ENCODE measurements around the gene ZCRB1.

Gene ZCRB1

DNA sequence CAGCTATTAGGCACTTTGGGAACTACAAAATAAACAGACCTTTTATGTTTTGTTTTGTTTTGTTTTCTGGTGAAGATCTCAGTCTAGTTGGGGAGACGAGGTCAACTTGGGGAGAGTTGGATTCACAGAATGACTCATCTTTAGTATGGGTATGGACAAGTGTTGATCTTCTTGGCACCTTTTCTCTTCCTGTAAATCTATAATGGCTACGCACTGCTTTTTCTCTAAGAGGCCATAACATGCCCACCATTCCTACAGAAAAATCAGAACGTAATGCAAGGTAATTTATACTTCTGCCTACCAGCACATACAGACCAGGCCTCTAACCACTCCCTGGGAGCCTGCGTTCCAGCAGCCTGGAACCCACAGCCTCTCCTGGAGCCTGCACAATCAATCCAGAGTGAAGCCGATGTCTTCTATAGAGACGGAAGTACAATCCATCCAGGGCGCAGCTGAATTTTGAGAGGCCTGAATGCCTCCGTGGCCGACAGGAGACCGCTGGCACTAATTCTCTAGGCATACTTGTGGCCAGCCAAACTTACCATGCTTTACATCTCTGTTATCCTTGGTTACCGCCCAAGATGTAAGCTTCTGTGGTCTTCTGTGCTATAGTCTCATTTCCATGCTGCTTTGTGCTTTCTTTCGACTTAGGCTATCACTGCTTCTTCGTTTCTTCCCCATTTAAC lies 790 bp upstream of the ZCRB1 start:
- no peak for FAIRE-seq

DNA sequence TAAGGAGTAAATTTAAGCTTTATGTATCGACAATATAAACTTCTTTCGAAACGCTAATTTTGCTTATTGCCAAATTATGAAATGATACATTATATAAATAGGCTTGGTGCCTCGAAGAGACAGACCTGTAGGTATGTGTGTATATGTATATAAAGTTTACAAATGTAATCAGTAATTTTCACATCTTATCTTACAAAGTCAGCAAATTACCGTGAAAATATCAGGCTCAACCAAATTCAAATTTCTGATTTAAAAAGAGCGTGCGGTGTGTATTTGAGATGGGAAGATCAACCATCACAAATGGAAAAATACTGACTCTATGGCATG lies 605 bp downstream of the ZCRB1 start:
- no peak for FAIRE-seq

DNA sequence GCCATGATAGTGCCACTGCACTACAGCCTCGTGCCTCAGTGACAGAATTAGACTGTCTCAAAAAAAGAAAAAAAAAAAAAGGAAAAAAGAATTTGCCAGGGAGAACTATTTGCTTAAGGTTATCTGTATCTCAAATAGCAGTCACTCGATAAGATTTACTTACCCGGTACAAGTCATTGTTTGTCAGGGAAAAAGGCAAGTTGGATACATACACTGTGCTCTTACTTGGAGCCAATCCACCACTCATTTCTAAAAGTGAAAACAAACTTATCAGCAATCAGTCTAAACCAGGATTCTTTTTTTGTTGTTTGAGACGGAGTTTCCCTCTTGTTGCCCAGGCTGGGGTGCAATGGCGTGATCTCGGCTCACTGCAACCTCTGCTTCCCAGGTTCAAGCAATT lies 2.0 kb downstream of the ZCRB1 start:
- no peak for FAIRE-seq

DNA sequence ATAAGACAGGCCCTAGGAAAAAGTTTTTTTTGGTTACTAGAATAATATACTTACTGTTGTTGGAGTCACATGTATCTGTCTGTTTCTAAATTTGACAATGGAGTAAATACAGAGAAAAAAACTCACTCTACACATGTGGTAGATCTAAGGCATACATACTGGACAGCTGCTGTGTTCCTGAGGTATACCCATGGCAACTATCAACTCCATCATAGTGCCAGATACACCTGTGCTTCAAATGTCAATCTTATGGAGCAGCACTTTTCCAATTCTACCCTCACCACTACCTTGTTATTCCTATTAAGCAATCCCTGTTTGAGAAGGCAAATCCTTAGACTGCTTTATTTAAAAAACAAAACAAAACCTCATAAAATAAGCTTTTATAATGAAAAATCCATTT lies 3.3 kb downstream of the ZCRB1 start:
- no peak for FAIRE-seq

DNA sequence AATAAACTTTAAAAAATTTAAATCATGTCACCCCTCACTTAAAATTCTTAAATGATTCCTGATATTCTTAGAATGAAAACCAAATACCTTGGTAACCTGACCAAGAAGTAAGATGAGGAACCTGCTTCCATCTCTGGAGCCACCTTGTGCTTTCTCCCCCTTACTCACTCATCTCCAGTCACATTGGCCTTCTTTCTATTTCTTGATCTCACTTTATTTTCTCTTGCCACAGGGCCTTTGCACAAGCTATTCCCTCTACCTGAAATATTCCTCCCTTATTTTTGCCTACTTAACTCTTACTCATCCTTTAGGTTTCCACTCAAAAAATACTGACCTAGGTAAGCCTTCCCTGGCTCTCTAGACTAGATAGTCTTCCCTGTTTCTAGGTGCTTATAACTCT lies 5.1 kb downstream of the ZCRB1 start:
- no peak for FAIRE-seq

DNA sequence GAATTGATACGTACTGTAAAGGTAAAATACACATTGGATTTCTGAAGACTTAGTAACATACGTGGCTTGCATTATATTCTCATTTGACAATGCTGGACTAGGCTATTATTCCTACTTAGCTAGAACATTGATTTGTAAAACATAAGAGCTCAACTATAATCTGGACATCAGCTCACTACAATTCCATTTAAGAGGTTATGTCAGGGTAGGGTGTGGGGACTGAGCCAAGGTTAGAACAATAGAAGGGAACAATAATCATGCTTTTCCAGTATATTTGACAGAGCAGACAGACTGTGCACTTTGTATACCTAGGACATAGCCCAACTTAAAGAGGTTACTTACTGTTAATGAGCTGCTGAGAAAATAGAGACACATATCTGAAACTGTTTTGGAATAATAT lies 10.8 kb downstream of the ZCRB1 start:
- FAIRE-seq: no peak

DNA sequence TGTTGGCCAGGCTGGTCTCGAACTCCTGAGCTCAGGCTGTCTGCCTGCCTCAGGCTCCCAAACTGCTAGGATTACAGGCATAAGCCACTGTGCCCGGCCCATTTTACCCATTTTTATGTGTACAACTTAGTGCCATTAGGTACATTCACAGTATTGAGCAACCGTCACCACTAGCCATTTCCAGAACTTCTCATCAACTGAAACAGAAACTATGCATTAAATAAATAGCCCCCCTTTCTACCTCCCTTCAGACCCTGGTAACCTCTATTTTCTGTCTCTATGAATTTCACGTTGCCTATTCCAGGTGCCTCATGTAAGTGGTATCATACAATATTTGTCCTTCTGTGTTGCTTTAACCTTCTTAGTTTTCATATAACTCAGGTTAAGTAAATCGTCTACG lies 15.9 kb downstream of the ZCRB1 start:
- FAIRE-seq: no peak

DNA sequence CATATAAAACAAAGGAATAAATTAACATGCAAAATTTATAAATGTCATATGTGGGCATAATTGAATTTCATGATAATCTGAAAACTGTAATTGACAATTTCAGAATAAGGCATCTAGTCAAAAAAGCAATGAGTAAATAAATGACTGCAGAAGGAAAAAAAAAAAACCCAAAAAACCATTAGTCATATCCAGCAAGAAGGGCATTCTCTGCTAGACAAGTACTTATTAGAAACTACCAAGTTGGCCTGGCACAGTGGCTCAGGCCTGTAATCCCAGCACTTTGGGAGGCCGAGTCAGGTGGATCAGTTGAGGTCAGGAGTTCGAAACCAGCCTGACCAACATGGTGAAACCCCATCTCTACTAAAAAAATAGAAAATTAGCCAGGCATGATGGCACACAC lies 17.5 kb downstream of the ZCRB1 start:
- FAIRE-seq: no peak

DNA sequence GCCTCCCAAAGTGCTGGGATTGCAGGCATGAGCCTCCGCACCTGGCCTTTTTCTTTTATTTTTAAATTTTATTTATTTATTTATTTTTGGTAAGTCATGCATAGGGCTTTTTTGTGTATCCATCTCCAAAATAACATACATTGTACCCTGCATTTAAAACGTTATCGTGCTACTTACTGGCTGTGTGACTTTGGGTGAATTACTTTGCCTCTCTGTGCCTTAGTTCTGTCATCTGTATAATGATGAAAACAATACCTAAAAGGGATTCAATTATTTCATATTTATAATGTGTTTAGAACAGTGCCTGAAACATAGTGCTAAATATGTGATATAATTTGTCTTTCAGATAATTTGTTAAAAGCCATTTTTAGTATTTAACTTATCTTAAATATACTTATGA lies 19.6 kb downstream of the ZCRB1 start:
- FAIRE-seq: no peak

DNA sequence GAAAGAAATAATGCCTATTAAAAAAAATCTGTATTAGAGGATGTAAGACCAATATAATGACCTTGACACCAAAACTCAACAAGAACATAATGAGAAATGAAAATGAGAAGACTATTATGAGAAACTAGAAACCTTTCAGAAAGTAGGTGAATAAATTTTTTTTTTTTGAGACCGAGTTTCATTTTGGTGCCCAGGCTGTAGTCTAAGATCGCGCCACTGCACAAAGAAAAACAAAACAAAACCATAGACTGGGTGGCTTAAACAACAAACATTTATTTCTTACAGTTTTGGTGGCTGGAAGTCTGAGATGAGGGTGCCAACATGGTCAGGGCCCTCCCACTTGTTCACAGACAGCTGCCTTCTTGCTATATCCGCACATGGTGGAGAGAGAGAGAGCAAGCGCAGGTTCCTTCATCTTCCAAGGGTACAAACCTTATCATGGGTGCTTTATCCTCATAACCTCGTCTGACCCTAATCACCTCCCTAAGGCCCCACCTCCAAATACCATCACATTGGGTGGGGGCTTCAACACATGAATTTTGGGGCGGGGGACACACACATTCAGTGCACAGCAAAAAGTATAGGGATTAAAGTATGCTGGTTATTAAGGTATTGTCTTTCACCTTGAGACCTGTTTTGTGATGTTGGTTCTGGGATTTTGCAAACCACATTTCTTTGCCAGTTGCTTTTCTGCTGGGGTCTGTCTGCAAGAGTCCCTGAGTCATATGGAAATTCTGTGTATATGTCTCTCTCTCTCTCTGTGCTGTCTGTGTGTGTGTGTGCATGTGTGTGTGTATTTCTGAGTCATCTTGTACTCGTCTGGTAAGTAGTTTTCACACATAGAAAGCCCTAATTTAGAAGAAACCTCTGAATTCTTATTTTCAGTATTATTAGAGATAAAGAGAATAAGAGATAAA lies 26.2 kb downstream of the ZCRB1 start:
- FAIRE-seq: no peak

DNA sequence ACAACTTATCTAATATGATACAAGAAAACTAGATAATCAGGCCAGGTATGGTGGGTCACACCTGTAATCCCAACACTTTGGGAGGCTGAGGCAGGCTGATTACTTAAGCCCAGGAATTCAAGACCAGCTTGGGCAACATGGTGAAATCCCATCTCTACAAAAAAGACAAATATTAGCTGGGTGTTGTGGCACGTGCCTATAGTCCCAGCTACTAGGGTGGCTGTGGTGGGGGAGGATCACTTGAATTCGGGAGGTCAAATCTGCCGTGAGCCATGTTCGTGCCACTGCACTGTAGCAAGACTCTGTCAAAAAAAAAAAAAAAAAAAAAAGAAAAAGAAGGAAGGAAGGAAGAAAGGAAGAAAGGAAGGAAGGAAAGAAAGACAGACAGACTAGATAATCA lies 27.0 kb downstream of the ZCRB1 start:
- no peak for FAIRE-seq

DNA sequence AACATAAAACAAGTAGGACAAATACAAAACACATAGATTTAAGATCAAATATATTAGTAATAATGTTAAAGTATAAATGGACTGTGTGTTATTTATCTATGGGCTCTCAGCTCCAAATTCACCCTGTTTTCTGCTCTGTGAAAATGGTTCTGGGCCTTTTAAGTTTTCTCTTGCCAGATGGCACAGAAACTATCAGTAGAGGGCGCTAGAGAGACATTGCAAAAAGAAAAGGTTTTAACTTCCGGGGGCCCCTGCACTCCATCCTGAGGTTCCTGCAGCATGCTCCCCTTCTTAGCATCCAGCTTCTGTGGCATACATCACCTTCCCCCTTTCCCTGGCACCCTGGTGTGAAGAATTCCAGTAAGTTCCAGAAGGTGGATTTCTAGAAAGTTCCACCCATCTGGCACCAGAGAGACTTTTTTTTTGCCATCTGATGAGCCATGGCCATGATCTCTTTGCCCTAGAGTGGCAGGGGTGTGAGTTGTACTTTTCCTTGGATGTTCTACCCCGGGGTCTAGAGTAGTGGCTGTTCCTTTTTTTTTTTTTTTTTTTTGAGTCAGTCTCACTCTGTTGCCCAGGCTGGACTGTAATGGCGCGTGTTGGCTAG lies 29.3 kb downstream of the ZCRB1 start:
- FAIRE-seq: no peak

DNA sequence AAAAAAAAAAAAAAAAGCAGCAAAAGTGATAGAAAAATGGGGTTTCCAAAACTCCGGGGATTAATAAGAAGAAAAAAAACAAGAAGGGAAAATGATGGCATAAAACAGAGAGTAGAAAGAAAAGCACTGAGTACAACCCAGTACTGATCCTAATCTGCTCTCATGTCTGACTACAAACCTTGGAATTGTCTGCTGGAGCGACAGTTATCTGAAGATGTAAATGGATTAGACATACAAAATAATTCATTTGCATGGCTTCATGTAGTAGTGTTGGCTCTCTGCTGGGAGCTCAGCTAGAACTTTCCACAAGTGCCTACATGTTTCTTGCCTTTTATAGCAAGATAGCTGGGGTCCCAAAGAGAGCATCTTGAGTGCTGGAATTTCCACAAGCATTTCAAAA lies 34.2 kb downstream of the ZCRB1 start:
- no peak for FAIRE-seq

DNA sequence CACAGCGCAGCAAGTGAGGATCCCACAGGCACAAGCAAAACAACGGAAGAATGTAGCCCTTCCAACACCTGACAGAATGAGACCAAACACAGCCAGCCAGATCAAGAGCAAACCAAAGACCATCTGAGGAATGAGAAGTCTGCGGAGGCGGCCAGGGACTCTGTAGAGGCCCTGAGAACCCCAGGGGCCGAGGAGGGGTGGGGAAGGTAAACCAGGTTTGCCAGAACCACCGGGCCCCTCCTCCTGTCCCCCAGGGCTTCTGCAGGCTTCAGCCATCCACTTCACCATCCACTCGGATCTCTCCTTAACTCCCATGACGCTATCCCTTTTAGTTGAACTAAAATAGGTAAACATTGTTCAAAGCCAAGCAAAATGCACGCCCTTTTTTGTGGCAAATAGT lies 37.4 kb downstream of the ZCRB1 start:
- no peak for FAIRE-seq

DNA sequence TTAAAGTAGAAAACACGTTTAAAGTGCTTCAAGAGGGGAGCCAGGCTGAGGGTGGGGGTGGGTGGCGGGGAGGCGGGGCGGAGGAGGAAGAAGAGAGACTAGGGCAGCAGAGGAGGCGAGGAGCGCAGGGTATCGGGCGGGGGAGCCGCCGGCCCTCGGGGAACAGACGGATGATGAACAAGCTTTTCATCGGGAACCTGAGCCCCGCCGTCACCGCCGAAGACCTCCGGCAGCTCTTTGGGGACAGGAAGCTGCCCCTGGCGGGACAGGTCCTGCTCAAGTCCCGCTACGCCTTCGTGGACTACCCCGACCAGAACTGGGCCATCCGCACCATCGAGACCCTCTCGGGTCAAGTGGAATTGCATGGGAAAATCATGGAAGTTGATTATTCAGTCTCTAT lies 39.2 kb downstream of the ZCRB1 start:
- FAIRE-seq: no peak

DNA sequence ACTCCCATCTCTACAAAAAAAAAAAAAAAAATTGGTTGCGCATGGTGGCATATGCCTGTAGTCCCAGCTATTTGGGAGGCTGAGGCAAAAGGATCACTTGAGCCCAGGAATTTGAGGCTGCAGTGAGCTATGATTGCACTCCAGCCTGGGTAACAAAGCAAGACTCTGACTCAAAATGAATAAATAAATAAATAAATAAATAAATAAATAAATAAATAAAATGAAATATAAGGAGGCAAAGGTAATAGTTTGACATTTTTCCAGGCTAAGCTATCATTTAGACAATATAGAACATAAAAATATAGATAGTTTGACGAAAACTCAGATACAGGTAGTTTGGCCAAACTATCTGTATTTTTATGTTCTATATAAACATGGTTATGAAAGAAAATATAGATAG lies 40.5 kb downstream of the ZCRB1 start:
- no peak for FAIRE-seq

DNA sequence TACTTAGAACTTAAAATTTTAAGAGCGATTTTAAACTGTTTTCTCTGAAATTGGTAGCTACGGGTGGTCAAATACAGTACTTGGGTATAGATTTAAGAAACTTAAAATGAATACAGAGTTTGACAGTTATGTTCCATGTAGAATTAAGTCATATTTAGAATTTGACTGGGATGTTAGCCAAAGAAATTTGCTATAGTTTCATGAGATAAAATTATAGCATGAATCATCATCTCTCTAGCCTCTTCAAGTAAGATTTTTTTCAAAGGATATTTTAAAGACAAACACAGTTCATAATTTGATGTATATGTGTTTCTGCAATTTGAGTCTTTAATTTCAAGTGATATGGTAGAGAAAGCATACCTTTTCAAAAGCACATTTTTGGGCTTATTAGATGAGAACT lies 41.0 kb downstream of the ZCRB1 start:
- no peak for FAIRE-seq

DNA sequence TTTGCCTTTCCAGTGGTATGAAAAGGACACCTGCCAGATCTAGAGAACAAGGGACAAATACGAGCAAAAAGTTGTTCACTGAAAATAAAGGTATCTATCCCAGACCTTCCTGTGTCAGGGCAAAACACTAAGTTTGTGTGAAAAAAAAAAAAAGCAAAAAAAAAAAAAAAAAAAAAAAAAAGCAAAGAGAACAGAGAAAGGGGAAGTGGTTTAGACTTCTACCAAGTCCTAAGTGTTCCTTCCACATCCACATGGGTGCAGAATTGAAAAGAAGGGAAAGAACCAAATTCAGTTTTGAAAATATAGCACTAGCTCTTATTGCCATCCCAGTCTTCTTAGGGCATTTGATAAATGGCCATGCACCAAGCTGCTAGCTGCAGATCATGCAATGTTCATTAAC lies 41.7 kb downstream of the ZCRB1 start:
- FAIRE-seq: no peak

DNA sequence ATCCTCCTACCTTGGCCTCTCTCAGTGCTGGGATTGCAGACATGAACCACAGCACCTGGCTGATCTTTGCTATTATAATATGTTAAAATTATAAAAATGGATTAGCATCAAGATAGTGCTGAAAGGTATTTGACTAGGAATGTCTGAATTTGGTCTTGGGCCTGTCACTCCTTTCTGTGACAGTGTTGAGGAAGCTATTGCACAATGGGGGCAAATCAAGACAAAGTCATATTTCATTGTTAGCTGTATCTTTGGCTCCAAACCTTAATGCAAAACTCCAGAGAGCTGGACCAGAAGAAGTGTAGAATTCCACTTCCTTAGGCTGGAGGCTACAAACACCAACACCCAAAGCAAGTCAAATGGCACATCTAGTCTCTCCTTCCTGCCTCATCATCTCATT lies 42.2 kb downstream of the ZCRB1 start:
- no peak for FAIRE-seq

DNA sequence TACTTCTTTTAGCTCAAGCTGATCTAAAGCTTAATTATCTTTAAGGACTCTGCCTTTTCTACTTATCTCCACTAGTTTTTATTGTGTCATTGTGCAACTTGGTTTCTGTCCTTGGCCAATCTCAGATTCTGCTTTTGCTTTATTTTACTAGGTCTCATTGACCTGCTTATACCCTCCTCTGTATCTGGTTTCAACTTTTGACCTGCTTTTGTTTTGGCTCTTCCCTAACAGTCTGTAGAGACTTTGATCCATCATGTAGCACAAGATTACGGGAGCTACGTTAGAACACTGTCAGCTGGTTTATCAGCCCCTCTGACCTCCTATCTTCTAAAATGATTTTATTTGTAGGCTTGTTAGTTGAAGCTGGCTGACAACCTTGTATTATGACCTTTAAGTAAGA lies 43.6 kb downstream of the ZCRB1 start:
- FAIRE-seq: no peak

DNA sequence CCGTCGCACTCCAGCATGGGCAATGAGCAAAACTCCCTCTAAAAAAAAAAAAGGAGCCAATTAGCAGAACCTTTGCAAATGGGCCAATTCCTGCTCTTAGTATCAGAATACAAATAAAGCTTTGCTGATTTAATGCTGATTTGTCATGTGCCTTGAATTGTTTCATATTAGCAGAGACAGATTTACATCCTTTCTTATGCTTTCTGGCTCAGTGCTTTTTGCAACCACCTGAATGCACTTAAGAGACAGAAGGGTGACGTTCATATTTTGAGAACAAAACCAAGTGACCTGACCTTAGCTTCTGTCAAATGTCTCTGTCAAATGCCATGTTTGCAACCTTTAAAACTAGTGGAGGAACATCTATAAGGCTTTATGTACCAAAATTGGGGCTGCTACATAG lies 44.0 kb downstream of the ZCRB1 start:
- FAIRE-seq: no peak

DNA sequence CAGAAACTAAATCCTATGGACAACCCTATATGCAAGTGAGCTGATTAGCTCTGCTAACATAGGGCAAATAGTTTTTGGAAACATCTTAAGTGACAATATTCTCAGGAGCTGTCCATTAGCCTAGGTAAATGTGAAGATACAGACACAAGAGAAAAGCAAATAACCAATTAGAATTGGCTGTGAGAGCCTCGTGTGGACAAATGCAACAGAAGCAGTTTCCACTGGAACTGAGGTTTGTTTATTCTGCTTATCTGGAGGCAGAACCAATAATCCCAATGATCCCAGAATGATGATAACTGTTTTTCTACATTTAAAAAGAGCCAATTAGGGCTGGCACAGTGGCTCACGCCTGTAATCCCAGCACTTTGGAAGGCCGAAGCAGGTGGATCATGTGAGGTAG lies 44.6 kb downstream of the ZCRB1 start:
- no peak for FAIRE-seq

DNA sequence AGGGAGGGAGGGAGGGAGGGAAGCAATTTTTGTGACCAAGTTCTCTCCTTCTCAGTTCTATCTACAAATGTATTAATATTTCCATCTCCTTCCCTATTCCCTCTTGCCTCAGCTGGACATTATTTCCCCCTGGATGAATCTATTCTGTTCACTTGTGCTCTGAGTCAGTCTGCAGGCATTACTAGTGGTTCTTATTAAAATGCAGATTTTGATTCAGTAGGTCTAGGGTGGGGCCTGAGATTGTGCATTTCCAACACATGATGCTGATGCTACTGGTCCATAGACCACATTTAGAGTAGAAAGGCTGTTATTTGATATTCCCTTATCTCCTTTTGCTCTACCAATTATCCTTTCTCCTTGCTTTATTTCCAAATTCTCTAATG lies 47.8 kb downstream of the ZCRB1 start:
- FAIRE-seq: no peak

DNA sequence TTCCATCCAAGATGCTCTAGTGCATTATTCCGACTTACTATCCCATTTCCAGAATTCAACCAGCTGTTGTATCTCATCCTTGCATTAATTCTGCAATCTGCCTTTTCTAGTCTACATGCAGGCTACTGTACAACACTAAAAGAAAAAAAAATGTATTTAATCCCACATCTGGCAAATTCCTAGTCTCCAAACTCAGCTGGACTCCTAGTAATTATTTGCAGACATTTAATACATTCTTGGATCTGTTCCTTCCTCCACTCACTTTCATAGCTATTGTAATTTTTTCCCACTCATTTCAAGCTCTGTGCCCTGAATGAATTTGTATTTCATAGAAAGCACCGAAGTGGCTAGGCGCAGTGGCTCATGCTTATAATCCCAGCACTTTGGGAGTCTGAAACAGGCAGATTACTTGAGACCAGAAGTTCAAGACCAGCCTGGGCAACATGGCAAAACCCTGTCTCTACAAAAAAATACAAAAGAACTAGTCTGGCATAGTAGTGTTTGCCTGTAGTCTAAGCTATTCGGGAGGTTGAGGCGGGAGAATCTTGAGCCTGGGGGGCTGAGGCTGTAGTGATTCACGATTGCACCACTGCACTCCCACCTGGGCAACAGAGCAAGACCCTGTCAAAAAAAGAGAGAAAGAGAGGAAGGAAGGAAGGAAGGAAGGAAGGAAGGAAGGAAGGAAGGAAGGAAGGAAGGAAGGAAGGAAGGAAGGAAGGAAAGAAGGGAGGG lies 48.3 kb downstream of the ZCRB1 start:
- FAIRE-seq: no peak
